GM18505 (cell line): ENCODE measurements around the gene SOAT2.

ENCODE experiments used
- ATAC-seq: cut with Tn5 transposase; IDR thresholded peaks from one replicate; pipeline ENCODE4 v1.9.1; 2021; ENCODE audit not compliant: unreplicated experiment
- POLR2A ChIP-seq: IDR thresholded peaks from 4 replicates; pipeline ENCODE4 v1.6.1; 2011; ENCODE audit warnings: borderline replicate concordance; ENCODE audit not compliant: insufficient read depth, insufficient read length; ENCODE audit errors: extremely low read depth

SOAT2 gene

GRCh38 chr12:53115891-53116648, 12.8 kb downstream of the SOAT2 start:
- no peak for TF ChIP-seq POLR2A
- no peak for ATAC-seq

GRCh38 chr12:53118751-53119300, 15.5 kb downstream of the SOAT2 start:
- no peak for ATAC-seq
- no peak for TF ChIP-seq POLR2A

- no peak for TF ChIP-seq POLR2A
- ATAC-seq = no peak
Observed at GRCh38 chr12:53120685-53121525, 17.6 kb downstream of the SOAT2 start.

GRCh38 chr12:53122961-53123468, 19.7 kb downstream of the SOAT2 start:
- TF ChIP-seq POLR2A = no peak
- ATAC-seq = no peak

- no peak for TF ChIP-seq POLR2A
- ATAC-seq = no peak
Observed at GRCh38 chr12:53123578-53124351, 20.5 kb downstream of the SOAT2 start.

GRCh38 chr12:53124352-53124723, 21.1 kb downstream of the SOAT2 start:
- ATAC-seq = no peak
- TF ChIP-seq POLR2A = no peak

- no peak for TF ChIP-seq POLR2A
- ATAC-seq = no peak
Observed at GRCh38 chr12:53127169-53127568, 23.9 kb downstream of the SOAT2 start.

GRCh38 chr12:53128780-53129569, 25.7 kb downstream of the SOAT2 start:
- no peak for TF ChIP-seq POLR2A
- ATAC-seq = no peak

GRCh38 chr12:53131844-53132243, 28.6 kb downstream of the SOAT2 start:
- no peak for ATAC-seq
- no peak for TF ChIP-seq POLR2A

GRCh38 chr12:53133722-53134121, 30.4 kb downstream of the SOAT2 start:
- no peak for TF ChIP-seq POLR2A
- ATAC-seq = no peak

GRCh38 chr12:53143355-53143754, 40.1 kb downstream of the SOAT2 start:
- ATAC-seq = no peak

More at GRCh38 chr12:53143355-53143754, 40.1 kb downstream of the SOAT2 start:
- no peak for TF ChIP-seq POLR2A
